HG03521 (cell line): ENCODE results near the gene VAMP4.

Experiments used
- ATAC-seq: cut with Tn5 transposase; IDR thresholded peaks from one replicate; pipeline ENCODE4 v1.9.1; 2021; ENCODE audit warnings: mild to moderate bottlenecking, moderate library complexity; ENCODE audit not compliant: unreplicated experiment

Gene VAMP4, protein sequence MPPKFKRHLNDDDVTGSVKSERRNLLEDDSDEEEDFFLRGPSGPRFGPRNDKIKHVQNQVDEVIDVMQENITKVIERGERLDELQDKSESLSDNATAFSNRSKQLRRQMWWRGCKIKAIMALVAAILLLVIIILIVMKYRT

DNA sequence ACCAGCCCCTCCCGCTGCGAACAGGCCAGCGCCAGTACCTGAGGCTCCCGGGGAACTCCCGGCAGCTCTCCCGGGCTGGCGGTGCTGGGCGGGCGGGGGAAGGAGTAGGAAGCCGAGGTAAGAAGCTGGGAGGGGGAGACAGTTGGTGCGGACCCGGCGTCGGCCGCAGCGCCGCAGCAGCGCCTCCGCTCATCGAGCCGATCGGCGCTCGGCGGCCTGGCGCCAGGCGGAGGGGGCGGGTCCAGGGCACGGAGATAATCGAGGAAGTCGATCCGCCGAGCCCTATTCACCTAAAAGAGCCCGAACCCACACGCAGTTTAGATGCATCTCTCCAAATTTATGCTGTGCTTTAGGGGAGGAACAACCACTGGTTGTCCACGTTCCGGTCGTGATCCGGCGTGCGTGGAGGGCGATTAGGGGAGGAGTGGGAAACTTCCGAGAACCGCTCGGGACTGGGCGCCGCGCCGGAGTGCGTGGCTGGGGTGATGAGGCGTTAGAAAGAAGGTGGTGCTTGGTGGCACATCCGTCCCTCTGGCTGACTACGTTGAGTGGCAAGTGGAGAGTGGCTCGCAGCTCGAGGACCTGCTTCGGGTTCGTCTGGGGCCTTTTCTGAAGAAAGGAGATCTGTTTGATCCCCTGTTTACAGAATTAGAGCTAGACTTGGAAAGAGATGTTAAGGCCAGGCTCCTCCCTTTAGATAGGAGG, at the start of gene VAMP4:
Gene VAMP4, minus strand, starts transcription at position 194 of the 705 bp plus-strand sequence. CDS start 3,651 bp downstream, outside the sequence.
- ATAC-seq: peak; percentile 87

DNA sequence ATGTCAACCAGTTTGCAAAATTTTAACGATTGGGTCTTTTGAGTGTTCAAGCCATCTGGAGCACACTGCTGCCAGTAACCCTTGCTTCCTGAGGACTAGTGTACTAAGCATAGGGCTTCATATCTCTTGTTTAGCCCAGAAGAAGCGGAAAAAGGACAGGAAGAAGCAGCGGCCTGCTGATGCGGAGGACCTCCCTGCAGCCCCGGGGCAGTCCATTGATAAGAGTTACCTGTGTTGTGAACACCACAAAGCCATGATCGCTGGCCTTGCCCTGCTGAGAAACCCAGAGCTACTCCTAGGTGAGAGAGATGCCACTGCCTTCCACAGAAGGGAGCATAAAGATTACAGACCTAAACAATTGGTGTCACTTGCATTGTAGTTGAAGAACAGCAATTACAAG, 48.5 kb upstream of the VAMP4 start:
- no peak for ATAC-seq

DNA sequence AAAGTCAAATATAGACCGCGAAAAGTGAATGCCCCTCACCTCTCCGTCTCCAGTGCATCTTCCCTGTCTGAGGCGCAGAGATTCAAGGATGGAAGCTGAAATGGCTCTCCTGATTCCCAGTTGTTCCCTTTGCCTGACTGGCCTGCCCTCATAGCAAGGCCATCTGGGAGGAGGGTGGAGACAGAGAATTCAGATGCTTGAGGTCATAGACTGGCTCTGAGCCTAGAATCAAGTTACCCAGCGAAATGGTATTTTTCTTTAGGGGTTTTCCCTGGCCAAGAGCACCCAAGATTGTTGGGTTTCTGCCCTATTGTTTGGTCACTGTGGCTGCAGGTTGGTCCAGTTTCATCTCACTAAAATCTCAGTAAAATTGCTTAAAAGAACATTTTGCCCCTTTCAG, 46.8 kb upstream of the VAMP4 start:
- no peak for ATAC-seq

DNA sequence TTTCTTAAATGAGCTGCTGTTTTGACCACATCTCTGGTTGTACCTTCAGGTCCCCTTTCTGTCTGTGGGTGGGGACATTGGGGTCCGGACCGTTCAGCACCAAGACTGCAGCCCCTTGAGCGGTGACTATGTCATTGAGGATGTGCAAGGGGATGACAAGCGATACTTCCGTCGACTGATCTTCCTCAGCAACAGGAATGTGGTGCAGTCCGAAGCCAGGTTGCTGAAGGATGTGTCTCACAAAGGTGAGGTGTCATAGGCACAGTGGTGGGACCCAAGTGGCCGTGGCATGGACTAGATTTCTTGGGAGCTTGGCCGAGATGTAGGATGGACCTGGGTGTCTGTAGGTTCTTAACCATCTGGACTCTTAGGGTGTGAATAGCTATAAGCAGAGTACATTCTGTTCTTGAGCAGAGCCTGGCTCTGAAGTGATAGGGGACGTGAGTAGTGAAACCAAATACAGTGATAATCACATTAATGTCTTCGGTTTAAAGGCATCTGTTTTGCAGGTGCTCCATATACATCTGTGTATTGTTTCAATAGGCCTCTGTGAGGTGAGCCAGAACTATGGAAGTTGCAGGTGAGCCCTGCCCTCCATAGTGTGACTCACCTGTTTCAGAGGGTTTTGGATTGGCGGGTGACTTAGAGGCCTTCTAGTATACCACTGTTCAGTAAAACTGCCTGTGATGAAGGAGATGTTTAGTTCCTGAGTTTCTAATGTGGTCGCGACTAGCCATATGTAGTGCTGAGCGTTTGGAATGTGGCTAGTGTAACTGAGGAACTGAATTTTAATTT, 46.0 kb upstream of the VAMP4 start:
- ATAC-seq: no peak

DNA sequence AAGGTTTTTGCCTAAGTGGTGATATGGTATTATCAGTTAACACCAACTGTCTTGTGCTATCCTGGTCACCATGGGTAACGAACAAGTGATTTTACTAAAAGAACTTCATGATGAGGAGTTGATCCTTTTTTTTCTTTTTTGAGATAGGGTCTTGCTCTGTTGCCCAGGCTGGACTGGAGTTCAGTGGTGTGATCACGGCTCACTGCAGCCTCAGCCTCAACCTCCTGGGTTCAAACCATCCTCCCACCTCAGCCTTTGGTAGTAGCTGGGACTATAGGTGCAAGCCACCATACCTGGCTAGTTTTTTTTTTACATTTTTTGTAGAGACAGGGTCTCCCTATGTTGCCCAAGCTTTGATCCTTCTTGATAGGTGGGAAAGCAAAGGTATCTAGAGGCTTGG, 44.7 kb upstream of the VAMP4 start:
- ATAC-seq: no peak

DNA sequence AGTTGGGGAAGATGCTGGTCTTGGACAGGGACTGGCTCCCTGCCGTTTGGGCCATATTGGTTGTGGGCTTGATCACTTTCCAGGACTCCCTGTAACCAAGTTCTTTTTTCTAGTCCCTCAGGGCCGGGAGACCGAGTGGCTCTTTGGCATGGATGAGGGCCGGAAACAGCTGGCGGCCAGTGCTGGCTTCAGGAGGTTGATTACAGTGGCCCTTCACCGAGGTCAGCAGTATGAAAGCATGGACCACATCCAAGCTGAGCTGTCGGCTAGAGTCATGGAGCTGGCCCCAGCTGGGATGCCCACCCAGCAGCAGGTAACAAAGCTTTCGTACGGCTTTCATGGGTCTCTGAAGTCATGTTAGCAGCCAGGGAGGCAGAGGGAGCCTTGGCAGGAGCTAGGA, 43.9 kb upstream of the VAMP4 start:
- ATAC-seq: no peak

DNA sequence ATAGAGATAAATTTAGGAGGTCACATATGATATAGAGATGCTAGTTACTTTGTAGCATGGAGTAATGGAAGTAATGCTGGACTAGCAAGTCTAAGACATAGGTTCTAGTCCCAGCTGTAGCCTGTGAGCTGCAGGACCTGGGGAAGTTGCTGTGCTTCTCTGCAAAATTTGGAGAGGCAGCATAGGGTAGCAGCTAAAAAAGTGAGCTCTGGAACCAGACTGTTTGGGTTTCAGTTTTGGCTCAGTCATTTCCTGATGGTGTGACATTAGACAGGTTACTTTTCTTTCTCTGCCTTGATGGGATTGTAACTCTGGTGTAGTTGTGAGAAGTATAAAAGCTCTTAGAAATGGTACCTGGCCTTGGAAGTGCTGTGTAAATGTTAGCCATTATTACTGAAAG, 42.9 kb upstream of the VAMP4 start:
- ATAC-seq: no peak

DNA sequence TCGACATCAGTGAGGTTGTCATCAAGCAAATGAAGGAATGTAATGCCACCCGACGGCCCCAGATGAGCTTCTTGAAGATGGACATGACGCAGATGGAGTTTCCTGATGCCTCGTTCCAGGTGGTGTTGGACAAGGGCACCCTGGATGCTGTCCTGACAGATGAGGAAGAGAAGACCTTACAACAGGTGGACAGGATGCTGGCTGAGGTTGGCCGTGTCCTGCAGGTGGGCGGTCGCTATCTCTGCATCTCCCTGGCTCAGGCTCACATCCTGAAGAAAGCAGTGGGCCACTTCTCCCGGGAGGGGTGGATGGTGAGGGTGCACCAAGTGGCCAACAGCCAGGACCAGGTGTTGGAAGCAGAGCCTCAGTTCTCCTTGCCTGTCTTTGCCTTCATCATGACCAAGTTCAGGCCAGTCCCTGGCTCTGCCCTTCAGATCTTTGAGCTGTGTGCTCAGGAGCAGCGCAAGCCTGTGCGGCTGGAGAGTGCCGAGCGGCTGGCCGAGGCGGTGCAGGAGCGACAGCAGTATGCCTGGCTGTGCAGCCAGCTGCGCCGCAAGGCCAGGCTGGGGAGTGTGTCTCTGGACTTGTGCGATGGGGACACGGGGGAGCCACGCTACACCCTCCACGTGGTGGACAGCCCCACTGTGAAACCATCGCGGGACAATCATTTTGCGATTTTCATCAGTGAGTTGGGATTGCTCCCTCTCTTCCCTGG, 42.1 kb upstream of the VAMP4 start:
- ATAC-seq: no peak

DNA sequence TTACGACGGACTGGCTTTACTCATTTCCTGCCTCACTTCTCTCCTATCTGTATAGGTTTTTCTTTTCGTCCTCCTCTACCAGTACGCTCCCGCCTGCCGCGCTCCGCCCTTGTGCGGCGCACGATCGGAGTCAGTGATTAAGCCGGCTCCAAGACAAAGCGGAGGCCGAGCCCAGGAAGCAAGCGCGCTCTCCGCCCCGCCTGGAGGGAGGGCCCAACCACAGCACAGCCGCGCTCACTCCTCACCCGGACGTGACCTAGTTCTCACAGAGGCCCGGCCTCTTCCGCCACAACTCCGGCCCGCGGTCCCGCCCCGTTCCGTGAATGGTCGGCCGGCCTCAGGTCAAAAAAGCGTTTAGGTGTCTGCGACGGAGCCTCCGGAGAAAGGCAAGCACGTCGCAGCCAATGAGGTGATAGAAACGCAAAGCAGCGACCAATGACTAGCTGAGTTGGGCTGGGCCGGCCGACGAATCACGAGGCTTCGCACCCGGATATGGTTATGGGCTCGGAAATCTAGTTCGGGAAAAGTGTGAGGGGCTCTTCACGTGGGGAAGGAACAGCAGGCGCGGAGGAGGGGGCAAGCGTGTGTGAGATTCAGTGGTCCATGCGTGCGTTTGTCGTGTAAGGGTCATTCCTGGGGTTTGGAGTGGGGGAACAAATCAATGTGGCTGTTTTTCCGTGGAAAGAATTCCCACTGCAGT, 39.5 kb upstream of the VAMP4 start, which contains the start of gene METTL13:
Gene METTL13, plus strand, starts transcription at position 485 of the 700 bp plus-strand sequence. CDS start 308 bp downstream, outside the sequence.
- ATAC-seq: peak; percentile 99

DNA sequence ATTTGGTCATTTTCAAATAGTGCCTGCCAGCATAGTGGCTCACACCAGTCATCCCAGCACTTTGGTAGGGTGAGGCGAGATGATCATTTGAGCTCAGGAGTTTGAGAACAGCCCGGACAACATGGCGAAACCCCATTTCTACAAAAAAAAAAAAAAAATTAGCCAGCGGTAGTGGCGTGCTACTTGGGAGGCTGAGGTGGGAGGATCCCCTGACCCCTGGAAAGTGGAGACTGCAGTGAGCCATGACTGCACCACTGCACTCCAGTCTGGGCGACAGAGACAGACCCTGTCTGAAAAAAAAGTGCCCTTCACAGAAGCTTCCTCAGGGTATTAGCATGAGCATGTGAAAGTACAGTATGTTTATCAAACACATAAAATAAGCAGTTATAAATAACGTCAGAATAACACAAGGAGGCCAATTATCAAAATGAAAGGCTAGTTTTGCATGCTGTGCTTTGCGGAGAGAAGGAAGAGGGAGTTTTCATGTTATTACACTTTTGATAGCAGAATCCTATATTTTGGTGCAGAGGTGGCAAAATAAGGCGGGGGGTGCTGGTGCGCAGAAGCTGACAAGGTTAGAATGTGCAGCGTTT, 38.8 kb upstream of the VAMP4 start:
- no peak for ATAC-seq

DNA sequence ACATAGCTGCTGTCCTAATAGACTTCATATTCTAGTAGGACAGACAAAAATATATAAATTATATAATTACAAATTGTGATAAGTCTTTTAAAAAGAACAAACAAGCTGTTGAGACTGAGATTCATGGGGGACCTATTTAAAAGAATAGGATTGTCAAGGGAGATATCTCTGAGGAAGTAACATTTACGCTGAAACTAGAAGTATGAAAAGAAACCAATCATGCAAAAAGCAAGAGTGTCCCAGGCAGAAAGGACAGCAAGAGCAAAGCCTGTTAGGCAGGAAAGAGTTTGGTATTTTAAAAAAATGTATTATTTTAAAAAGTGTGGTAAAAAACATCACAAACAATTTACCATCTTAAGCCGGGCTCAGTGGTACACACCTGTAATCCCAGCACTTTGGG, 30.4 kb upstream of the VAMP4 start:
- no peak for ATAC-seq

DNA sequence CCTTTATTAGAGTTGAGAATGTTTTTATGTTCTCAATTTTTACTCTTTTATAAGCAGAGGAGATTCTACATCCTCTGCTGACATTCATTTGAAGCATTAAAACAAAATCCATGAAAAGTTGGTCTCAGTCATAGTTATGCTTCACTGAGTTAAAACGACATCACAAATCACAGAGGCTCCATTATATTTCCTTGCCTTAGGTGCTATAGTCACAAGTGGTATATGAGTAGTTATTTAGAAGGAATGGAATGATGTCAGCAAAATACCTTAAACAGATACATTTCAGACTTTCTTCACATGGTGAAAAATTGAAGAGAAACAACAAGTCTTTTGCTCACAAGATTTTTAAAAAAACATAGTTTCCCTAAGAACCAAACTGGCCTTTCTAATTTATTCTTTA, 27.9 kb upstream of the VAMP4 start:
- ATAC-seq: no peak

DNA sequence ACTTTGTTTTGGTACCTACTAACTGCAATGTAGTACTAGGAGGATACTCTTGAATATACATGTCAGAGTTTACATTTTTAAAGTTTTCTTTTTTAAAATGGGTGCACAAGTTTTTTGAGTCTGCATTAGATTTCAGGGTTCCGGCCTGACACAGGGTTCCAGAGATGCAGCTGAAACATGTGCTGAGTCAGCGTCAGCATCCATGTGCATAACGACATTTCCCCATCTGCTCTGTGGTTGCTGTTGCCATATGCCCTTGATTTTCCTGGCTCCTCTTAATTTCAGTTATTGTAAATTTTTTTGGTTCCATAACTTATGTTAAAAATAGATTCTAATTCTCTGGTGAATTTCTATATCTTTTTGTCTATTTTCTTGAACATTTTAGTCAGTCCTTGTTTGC, 27.3 kb upstream of the VAMP4 start:
- ATAC-seq: no peak

DNA sequence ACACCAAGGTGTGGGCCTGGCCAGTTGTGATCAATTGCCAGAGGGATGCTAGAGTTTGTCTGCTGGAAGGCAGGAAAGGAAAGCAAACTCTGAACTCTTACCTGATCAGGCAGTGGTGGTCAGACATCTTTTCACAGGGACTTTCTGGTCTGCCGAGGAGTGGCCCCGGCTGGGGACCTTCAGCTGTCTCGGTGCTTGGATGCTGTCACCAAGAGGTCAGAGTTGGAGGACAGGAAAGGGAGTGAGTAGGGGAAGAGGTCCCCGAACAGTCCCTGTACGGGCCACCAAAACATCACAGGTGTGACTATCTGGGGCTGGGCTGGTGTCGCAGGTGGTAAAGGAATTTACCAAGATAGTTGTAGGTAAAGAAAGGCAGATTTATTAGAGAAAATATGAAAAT, 21.9 kb upstream of the VAMP4 start:
- ATAC-seq: no peak

DNA sequence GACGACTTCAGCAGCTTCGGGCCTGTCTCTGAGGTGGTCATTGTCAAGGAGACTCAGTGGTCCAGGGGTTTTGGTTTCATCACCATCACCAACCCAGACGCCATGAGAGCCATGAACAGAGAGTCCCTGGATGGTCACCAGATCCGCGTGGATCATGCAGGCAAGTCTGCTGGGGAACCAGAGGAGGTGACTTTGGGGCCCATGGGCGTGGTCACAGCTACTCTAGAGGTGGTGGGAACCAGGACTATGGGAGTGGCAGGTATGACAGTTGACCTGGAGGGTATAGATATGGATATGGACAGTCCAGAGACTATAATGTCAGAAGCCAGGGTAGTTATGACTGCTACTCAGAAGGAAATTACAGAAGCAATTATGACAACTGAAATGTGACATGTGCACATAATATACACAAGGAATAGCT, 20.3 kb upstream of the VAMP4 start:
- ATAC-seq: no peak

DNA sequence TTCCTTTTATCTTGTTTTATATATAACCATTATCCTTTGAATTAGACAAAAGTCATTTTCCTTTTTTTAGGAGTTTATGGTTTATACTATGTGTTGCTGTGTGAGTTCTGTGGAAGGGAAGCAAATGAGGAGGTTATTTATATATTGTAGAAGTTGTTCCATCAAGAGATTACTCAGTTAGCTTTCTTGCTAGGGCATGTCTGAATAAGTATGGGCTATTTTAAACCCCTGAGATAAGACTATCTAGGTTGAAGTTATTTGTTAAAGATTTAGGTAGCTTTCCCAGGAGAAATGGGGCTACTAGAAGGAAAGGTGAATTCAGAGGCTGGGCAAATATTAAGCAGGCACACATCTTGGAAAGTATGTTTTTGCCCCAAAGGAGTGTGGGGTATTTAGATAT, 16.1 kb upstream of the VAMP4 start:
- no peak for ATAC-seq

DNA sequence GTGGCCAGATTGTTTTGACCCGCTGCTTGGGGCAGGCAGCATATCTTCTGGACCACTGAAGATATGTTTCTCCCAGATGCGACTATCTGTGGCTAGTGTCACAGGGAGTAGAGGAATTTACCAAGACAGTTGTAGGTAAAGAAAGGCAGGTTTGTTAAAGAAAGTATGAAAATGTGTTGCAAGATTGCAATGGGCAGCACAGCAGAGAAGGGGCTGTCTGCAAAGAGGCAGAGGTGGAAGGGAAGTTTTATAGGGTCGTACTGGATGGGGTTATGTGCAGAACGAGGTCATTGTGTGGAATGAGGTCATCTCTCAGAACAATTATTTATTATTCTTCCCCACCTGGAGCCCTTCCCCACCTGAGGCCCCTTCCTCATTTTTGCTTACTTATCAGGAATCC, 15.0 kb upstream of the VAMP4 start:
- ATAC-seq: no peak

DNA sequence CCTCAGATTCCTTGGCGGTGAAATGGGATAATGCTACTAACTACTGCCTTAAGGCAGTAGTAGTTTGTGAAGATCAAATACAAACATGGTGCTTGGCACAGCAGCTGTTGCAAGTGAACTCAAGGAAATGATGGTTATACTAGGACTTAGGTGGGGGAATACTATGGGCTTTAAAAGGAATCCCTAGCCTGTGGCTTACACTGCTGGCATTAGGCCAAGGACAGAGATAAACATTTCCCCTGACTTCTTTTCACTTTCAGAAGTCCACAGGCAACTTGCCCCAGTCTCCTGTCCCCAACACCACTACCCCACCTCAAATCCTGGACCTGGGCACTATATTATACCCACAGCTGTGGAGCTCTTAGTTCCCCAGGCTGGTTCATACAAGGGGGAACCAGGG, 13.1 kb upstream of the VAMP4 start:
- no peak for ATAC-seq

DNA sequence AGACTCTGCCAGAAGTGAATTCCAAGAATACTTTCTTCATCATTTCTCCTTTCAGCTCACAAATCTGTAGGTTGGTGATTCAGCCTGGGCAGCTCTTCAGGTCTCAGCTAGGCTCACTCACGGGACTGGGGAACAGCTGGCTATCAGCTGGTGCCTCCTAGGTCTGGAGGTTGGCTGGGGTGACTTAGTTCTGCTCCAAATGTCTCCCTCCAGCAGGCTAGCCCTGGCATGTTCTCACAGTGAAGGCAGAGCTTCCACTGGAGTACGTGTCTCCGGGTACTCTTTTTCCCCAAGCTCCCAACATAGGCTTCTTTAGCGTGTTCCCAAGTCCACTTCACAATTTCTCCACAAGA, 12.5 kb upstream of the VAMP4 start:
- no peak for ATAC-seq

DNA sequence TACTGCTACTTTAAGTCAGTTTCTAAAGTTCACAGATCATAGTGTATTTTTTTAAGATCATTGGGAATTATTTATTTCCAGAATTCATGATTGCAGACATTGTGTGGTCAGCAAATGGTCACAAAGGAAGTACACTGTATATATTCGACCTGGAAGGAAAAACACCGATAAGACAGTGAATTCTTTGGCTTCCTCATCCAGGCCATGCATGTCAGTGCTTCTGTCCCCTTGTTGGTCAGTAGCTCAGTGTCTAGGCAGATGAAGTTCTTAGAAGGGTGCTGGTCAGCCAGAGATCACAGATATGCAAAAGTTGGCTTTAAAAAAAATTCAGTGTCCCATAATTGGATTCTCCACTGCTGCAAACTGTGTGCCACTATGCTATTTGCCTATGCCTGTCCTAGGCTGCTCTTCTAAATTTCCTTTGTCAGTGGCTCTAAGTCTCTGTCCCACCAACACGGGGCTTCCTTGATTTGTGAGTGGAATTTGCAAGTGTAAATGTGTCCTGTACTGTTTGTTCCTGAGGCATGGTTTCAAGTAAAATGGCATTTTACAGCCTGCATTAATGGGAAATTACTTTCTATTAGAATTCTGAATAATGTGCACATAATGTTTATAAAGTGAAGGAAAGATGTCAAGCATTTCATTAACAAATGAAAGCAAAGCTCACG, 12.0 kb upstream of the VAMP4 start:
- no peak for ATAC-seq
